ENCODE data around the gene NTRK2.

DNA sequence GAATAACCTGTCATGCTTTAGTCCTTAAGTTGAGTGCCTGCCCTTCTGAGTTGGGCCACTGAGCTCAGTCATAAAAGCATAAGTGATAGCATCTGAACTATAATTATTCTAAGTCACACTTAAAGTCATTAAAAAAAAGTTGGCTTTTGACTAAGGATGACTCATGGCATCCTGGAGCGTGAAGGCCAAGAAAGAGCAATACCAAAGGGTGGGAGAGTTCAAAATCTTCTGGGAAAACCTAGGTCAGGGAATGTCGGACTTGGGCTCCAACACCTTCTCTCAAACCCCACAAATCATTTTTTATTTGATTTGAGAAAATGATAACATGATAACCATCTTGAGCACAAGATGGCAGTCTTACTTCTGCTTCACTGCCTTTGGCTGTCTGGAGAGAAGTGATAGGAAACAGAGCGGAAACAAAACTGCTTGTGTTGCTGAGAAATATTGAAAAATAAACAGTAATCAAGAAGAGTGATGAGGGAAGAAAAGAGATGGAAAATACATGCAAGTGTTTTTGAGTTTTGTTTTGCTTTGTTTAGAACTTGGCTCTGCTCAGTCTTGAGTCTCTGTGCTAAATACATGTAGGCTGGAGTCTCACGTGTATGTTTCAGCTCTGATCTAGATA, 16.9 kb upstream of the NTRK2 start:
- TF ChIP-seq POLR2A (IDR thresholded peaks at IDR 0.05), result no peak
- TF ChIP-seq, protein P1, sequence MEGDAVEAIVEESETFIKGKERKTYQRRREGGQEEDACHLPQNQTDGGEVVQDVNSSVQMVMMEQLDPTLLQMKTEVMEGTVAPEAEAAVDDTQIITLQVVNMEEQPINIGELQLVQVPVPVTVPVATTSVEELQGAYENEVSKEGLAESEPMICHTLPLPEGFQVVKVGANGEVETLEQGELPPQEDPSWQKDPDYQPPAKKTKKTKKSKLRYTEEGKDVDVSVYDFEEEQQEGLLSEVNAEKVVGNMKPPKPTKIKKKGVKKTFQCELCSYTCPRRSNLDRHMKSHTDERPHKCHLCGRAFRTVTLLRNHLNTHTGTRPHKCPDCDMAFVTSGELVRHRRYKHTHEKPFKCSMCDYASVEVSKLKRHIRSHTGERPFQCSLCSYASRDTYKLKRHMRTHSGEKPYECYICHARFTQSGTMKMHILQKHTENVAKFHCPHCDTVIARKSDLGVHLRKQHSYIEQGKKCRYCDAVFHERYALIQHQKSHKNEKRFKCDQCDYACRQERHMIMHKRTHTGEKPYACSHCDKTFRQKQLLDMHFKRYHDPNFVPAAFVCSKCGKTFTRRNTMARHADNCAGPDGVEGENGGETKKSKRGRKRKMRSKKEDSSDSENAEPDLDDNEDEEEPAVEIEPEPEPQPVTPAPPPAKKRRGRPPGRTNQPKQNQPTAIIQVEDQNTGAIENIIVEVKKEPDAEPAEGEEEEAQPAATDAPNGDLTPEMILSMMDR (IDR thresholded peaks at IDR 0.05), result no peak
